Measurements from ENCODE around the gene SEPTIN10.

- TF ChIP-seq, protein P1, sequence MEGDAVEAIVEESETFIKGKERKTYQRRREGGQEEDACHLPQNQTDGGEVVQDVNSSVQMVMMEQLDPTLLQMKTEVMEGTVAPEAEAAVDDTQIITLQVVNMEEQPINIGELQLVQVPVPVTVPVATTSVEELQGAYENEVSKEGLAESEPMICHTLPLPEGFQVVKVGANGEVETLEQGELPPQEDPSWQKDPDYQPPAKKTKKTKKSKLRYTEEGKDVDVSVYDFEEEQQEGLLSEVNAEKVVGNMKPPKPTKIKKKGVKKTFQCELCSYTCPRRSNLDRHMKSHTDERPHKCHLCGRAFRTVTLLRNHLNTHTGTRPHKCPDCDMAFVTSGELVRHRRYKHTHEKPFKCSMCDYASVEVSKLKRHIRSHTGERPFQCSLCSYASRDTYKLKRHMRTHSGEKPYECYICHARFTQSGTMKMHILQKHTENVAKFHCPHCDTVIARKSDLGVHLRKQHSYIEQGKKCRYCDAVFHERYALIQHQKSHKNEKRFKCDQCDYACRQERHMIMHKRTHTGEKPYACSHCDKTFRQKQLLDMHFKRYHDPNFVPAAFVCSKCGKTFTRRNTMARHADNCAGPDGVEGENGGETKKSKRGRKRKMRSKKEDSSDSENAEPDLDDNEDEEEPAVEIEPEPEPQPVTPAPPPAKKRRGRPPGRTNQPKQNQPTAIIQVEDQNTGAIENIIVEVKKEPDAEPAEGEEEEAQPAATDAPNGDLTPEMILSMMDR (IDR thresholded peaks at IDR 0.05) = no peak
- TF ChIP-seq, protein P2, sequence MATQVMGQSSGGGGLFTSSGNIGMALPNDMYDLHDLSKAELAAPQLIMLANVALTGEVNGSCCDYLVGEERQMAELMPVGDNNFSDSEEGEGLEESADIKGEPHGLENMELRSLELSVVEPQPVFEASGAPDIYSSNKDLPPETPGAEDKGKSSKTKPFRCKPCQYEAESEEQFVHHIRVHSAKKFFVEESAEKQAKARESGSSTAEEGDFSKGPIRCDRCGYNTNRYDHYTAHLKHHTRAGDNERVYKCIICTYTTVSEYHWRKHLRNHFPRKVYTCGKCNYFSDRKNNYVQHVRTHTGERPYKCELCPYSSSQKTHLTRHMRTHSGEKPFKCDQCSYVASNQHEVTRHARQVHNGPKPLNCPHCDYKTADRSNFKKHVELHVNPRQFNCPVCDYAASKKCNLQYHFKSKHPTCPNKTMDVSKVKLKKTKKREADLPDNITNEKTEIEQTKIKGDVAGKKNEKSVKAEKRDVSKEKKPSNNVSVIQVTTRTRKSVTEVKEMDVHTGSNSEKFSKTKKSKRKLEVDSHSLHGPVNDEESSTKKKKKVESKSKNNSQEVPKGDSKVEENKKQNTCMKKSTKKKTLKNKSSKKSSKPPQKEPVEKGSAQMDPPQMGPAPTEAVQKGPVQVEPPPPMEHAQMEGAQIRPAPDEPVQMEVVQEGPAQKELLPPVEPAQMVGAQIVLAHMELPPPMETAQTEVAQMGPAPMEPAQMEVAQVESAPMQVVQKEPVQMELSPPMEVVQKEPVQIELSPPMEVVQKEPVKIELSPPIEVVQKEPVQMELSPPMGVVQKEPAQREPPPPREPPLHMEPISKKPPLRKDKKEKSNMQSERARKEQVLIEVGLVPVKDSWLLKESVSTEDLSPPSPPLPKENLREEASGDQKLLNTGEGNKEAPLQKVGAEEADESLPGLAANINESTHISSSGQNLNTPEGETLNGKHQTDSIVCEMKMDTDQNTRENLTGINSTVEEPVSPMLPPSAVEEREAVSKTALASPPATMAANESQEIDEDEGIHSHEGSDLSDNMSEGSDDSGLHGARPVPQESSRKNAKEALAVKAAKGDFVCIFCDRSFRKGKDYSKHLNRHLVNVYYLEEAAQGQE (IDR thresholded peaks at IDR 0.05; ENCODE audit: insufficient read depth in 1 of 2, low read depth in 2 of 2, low read length in 1 of 2) = no peak
- TF ChIP-seq POLR2AphosphoS5 (IDR thresholded peaks at IDR 0.05; ENCODE audit: low read depth, low read length) = no peak
Observed at GRCh38 chr2:109526442-109526970, 87.3 kb downstream of the SEPTIN10 start.
